Activated naive CD4-positive, alpha-beta T cell treated with anti-CD3 and anti-CD28 coated beads, Interleukin-2, amount 50 U/mL, for 24 hours (primary cell): ENCODE results near the gene GOLGA1.
"Not testable (repeated sequence)": the region's sequence is repeated elsewhere in the genome, so short reads cannot be mapped to it uniquely, and the experiment has no call there.

Experiments
- H3K27ac Mint-ChIP-seq: one replicate; pipeline ENCODE4 v1.8.0; 2021; ENCODE audit warnings: mild to moderate bottlenecking, mixed read lengths
- H3K27me3 Mint-ChIP-seq: one replicate; pipeline ENCODE4 v1.8.0; 2021; ENCODE audit warnings: mixed read lengths
- H3K36me3 Mint-ChIP-seq: one replicate; pipeline ENCODE4 v1.8.0; 2021; ENCODE audit warnings: mixed read lengths
- H3K4me1 Mint-ChIP-seq: one replicate; pipeline ENCODE4 v1.8.0; 2021; ENCODE audit warnings: mixed read lengths
- H3K4me3 Mint-ChIP-seq: one replicate; pipeline ENCODE4 v1.8.0; 2021; ENCODE audit warnings: mild to moderate bottlenecking, mixed read lengths
- H3K9me3 Mint-ChIP-seq: one replicate; pipeline ENCODE4 v1.8.0; 2021; ENCODE audit warnings: mixed read lengths

Gene GOLGA1

DNA sequence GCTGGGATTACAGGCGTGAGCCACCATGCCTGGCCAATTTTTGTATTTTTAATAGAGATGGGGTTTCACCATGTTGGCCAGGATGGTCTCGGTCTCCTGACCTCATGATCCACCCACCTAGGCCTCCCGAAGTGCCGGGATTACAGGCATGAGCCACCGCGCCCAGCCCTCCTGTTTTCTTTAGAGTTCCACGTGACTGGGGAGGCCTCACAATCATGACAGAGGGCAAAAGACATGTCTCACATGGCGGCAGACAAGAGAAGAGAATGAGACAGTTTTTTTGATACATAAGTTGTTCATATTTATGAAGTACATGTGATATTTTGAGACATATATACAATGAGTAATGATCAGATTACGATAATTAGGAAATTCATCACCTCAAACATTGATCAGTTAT, 94.4 kb downstream of the GOLGA1 start:
- not testable (repeated sequence) for H3K36me3 Mint-ChIP-seq, H3K27me3 Mint-ChIP-seq, H3K9me3 Mint-ChIP-seq, H3K27ac Mint-ChIP-seq, H3K4me1 Mint-ChIP-seq, H3K4me3 Mint-ChIP-seq

DNA sequence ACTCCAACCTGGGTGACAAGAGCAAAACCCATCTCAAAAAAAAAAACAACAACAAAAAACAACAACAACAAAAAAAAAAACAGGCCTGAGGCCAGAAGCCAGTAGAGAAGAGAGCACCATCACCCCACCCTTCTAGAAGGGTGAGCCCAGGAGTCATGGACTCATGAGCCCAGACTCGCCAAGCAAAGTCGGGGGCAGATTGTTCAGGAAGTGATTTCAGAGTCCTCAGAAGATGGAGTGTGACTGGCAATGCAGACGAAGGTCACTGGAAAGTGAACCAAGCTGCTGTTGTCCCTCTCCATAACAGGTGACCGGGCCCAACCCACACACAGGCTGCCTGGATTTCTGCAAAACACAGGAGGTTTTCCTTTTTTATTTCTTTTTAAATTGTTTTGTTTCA, 96.6 kb downstream of the GOLGA1 start:
- Mint-ChIP-seq H3K9me3 (no peaks in the 10 kb centered on the region), H3K4me3 (no peak overlapping the region), H3K27me3 (peaks cover 4% of the 10 kb centered on the region), H3K27ac (no peak overlapping the region), H3K36me3 (no peaks in the 10 kb centered on the region), H3K4me1 (no peaks in the 10 kb centered on the region)

DNA sequence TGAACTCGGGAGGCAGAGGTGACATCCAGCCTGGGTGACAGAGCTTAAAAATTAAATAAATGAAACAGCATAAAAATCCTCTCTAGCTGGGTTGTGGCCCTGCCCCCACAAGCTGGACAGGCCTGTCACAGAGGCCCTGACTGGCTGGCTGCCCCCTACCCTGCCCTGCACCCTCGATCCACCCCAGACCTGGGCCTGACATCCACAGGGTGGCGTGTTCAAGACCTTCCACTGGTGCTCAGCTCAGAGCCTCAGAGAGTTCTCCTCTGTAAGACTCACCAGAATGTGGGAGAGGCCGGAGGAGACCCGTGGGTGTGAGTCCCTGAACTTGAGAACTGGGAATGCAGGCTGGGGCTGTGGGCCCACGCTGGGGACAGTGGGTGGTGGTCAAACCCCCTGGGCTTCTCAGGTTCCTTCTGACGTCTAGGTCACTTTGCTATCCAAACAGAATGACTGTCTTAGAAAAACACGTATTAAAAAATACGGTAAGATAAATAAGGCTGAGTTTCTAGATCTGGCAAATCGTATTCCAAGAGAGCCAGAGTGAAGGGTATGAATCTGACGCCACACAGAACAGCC, 97.3 kb downstream of the GOLGA1 start:
- Mint-ChIP-seq H3K4me3 (no peak overlapping the region), H3K4me1 (no peaks in the 10 kb centered on the region), H3K27me3 (peaks cover 4% of the 10 kb centered on the region), H3K36me3 (no peaks in the 10 kb centered on the region), H3K27ac (no peak overlapping the region), H3K9me3 (no peaks in the 10 kb centered on the region)

DNA sequence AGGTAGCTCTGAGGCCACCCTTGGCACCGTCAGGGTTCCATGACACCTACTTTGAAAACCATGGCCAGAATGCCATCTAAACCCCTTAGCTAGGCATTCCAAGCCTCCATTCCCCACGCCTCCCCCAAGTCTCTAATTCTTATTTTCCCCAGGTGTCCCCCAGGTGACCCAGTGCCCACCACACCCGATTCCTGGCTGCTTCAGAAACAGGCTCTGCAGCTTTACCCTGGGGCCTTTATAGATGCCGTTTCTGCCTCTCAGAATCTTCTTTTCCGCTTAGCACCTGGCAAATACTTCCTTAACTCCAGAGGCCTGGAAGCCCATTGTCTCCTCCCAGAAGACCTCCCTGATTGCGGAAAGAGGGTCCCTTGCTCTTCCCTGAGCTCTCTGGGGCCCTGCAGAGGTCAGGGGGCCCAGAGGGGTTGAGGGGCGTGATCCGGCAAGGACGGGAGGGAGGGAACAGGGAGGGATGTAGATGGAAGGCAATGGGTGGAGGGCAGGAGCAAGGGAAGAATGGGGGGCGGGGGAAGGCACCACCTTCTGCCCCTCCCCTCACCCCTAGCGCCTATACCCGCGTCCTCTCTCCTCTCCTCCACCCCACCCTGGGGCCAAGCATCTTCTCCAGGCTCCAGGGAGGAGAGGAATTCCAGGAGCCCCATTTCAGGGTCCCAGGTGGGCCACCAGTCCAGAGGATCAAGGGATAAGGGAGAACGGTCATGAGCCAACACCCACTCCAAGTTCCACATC, 99.6 kb downstream of the GOLGA1 start:
- Mint-ChIP-seq H3K27ac (no peak overlapping the region), H3K9me3 (no peaks in the 10 kb centered on the region), H3K4me1 (no peaks in the 10 kb centered on the region), H3K27me3 (peaks cover 12% of the 10 kb centered on the region), H3K4me3 (no peak overlapping the region), H3K36me3 (no peaks in the 10 kb centered on the region)

DNA sequence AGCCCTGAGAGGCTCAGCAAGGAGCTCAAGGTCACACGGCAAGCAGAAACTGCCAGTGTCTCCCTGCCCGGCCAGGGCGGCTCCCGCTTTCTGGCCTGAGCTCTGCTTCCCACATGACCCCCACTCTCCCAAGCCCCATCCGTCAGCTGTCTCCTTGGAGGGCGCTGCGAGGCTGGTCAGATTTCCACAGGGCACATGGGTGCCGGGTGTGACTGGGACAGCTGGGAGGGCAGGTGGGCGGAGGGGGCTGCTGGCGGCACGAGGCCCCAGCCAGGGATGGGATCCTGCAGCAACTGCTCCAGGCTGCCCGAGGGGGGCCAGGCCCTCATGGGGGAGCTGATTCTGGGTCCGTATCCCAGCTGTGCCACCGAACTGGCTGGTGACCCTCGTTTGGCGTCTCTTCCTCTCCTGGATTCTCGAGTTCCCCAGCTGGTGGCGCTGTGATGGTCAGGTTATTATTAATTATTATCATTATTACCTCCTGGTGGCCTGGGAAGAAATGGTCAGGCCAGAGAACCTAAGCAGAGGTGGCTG, 100.5 kb downstream of the GOLGA1 start:
- Mint-ChIP-seq H3K27ac (no peak overlapping the region), H3K27me3 (peaks cover 12% of the 10 kb centered on the region), H3K36me3 (no peaks in the 10 kb centered on the region), H3K9me3 (no peaks in the 10 kb centered on the region), H3K4me1 (no peaks in the 10 kb centered on the region), H3K4me3 (no peak overlapping the region)

DNA sequence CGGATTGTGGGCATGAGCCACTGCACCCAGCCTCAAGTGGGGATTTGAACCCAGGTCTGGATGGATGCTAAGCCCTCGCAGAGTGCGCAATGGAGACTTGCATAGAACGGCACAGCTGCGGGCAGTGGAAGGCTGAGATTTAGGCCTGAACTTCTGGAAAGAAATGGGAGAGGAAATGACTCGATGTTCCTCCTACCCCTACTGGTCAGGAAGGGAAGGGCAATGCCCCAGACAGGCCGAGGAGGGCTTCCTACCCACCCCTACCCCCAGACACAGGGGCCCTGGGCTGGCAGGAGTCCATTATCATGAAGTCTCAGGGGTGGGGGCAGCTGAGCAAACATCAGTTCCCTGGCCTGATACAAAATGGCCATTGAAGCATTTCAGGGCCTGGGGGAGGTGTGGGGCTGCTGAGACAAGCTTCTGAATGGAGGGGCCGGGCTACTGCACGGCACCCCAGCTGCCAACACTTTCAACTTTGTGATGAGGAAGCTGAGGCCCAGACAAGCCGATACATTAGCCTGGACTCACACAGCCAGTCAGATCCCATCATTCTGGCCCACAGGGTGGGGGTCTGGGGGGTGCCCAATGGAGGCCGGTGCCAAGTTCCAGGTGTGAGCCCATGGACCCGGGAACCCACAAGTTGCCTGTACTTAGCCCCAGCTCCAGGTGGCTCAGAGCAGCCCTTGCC, 101.1 kb downstream of the GOLGA1 start:
- Mint-ChIP-seq H3K27ac (no peak overlapping the region), H3K4me1 (no peaks in the 10 kb centered on the region), H3K36me3 (no peaks in the 10 kb centered on the region), H3K27me3 (peaks cover 12% of the 10 kb centered on the region), H3K9me3 (no peaks in the 10 kb centered on the region), H3K4me3 (no peak overlapping the region)

DNA sequence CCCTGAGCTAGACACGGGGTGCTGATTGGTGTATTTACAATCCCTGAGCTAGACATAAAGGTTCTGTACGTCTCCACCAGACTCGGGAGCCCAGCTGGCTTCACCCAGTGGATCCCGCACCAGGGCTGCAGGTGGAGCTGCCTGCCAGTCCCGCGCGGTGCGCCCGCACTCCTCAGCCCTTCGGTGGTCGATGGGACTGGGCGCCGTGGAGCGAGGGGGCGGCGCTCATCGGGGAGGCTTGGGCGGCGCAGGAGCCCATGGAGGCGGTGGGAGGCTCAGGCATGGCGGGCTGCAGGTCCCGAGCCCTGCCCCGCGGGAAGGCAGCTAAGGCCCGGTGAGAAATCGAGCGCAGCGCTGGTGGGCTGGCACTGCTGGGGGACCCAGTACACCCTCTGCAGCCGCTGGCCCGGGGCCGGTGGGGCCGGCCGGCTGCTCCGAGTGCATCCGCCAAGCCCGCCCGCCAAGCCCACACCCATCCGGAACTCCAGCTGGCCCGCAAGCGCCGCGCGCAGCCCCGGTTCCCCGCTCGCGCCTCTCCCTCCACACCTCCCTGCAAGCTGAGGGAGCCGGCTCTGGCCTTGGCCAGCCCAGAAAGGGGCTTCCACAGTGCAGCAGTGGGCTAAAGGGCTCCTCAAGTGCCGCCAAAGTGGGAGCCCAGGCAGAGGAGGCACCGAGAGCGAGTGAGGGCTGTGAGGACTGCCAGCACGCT, 102.2 kb downstream of the GOLGA1 start:
- peaks cover 12% of the 10 kb centered on the region for H3K27me3 Mint-ChIP-seq
- H3K27ac Mint-ChIP-seq, H3K9me3 Mint-ChIP-seq, H3K4me3 Mint-ChIP-seq, H3K36me3 Mint-ChIP-seq, H3K4me1 Mint-ChIP-seq: not testable (repeated sequence)

DNA sequence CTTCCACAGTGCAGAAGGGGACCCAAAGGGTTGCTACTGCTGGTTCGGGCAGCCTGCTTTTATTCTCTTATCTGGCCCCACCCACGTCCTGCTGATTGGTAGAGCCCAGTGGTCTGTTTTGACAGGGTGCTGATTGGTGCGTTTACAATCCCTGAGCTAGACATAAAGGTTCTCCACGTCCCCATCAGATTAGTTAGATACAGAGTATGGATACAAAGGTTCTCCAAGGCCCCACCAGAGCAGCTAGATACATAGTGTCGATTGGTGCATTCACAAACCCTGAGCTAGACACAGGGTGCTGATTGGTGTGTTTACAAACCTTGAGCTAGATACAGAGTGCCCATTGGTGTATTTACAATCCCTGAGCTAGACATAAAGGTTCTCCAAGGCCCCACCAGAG, 102.8 kb downstream of the GOLGA1 start:
- H3K27me3 Mint-ChIP-seq = peaks cover 12% of the 10 kb centered on the region
- not testable (repeated sequence) for H3K9me3 Mint-ChIP-seq, H3K27ac Mint-ChIP-seq, H3K4me1 Mint-ChIP-seq, H3K4me3 Mint-ChIP-seq, H3K36me3 Mint-ChIP-seq

DNA sequence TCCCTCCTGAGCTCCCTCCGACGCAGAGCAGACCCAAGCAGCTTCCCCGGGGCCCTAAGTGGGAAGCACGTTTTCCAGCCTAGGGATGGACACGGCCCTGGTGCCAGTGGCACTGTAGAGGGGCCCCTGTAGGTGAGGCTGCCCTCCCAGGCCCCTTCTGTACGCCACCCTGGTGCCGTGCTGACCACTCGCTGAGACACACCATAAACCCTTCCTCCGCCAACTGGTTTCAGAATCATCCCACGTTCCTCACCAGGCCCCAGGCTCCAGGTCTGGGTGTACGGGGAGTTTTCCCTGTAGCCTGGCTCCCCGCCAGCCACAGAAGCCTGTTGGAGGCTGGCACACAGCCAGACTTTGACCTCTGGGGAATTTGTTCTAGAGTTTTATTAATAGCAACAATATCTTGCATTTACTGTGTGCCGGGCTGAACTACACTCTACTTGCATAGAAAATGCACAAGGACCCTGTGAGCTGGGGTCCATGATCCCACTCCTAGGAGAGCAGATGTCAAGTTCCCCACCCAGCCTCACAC, 105.8 kb downstream of the GOLGA1 start:
- Mint-ChIP-seq H3K27ac (no peak overlapping the region), H3K9me3 (no peaks in the 10 kb centered on the region), H3K27me3 (peaks cover 12% of the 10 kb centered on the region), H3K4me3 (no peak overlapping the region), H3K4me1 (no peaks in the 10 kb centered on the region), H3K36me3 (no peaks in the 10 kb centered on the region)

DNA sequence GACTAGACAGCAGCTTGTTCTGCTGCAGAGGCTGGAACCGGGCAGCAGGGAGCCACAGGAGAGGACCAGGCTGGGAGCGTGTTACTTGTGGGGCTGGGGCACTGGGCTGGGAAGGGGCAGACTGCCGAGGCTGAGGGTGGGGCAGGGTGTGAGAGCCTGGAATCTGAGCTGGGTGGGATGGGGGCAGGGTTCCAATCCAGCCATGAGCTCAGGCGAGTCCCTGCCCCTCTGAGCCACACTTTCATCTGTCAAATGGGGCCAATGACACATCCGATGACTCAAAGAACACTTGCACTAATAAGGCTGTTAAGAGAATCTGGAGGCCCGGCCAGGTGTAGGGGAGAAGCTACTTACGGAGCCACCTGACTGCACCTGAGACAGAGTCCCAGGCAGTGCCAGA, 106.3 kb downstream of the GOLGA1 start:
- no peaks in the 10 kb centered on the region for H3K4me1 Mint-ChIP-seq
- no peaks in the 10 kb centered on the region for H3K9me3 Mint-ChIP-seq
- H3K36me3 Mint-ChIP-seq = no peaks in the 10 kb centered on the region
- H3K4me3 Mint-ChIP-seq = no peak overlapping the region
- no peak overlapping the region for H3K27ac Mint-ChIP-seq
- H3K27me3 Mint-ChIP-seq = peaks cover 12% of the 10 kb centered on the region

DNA sequence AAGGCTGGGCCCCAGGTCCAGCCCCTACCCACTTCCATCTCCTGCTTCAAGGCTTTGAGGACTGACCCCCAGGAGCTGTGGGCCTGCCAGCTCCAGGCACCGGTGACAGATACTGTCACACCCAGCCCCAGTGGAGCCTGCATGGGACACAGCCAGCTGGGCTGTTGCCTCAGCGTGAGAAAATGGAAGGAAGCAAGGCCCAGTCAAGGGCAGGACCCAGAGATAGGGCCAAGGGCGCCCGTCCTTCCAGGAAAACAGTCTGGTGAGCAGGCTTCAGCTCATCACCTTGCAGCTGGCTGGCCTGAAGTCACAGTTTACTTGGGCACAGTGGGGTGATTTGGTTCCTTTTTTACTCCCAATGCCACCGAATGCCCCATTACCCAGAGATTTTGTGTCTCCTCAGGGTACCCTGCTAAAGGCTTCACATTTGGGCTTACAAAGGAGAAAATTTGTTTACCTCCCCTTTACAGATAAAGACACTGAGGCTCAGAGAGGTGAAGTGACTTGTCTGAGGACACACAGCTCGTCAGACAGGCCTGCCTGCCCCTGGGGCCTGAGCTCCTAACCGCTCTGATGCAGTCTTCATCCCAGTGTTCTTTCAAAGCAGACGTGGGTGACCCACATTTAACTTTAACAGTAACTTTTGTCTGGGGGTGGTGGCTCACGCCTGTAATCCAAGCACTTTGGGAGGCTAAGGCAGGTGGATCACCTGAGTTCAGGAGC, 109.1 kb downstream of the GOLGA1 start:
- H3K36me3 Mint-ChIP-seq = no peaks in the 10 kb centered on the region
- H3K27ac Mint-ChIP-seq = no peak overlapping the region
- H3K9me3 Mint-ChIP-seq = no peaks in the 10 kb centered on the region
- peaks cover 2% of the 10 kb centered on the region for H3K27me3 Mint-ChIP-seq
- H3K4me1 Mint-ChIP-seq = no peaks in the 10 kb centered on the region
- H3K4me3 Mint-ChIP-seq = no peak overlapping the region

DNA sequence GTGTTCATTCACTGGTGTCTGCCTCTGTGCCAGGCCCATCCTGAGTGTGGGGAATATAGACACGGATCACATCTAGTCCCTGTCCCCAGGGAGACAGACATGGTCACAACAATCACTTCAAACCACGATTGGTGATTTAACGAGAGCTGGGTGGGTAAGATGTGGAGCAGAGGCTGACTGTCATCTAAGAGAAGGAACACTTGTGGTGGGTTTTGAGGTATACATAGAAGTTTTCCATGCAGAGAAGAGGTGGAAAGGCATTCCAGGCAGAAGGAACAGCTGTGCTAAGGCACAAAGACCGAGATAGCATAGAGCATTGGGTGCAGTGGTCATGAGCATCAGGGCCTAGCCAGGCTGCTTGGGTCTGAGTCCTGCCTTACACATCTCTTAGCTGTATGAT, 110.3 kb downstream of the GOLGA1 start:
- Mint-ChIP-seq H3K9me3 (peaks cover 4% of the 10 kb centered on the region), H3K36me3 (no peaks in the 10 kb centered on the region), H3K27me3 (no peaks in the 10 kb centered on the region), H3K4me3 (no peak overlapping the region), H3K4me1 (no peaks in the 10 kb centered on the region), H3K27ac (no peak overlapping the region)

DNA sequence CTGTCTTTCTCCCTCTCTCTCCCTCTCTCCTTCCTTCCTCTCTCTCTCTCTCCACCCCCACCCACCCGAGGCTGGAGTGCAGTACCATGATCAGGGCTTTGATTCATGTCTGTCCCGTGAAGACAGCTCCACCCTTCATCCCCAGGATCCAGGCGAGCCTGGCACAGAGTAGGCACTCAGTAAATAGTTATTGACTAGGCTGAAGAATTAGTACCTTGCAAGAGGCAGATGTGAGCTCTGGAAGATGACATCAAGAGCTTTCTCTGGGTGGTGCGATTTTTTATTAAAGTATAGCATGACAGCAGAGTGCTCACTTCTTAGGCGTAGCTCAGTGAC, 111.6 kb downstream of the GOLGA1 start:
- Mint-ChIP-seq H3K27ac (no peak overlapping the region), H3K27me3 (no peaks in the 10 kb centered on the region), H3K4me3 (no peak overlapping the region), H3K4me1 (no peaks in the 10 kb centered on the region), H3K36me3 (no peaks in the 10 kb centered on the region), H3K9me3 (peaks cover 4% of the 10 kb centered on the region)

DNA sequence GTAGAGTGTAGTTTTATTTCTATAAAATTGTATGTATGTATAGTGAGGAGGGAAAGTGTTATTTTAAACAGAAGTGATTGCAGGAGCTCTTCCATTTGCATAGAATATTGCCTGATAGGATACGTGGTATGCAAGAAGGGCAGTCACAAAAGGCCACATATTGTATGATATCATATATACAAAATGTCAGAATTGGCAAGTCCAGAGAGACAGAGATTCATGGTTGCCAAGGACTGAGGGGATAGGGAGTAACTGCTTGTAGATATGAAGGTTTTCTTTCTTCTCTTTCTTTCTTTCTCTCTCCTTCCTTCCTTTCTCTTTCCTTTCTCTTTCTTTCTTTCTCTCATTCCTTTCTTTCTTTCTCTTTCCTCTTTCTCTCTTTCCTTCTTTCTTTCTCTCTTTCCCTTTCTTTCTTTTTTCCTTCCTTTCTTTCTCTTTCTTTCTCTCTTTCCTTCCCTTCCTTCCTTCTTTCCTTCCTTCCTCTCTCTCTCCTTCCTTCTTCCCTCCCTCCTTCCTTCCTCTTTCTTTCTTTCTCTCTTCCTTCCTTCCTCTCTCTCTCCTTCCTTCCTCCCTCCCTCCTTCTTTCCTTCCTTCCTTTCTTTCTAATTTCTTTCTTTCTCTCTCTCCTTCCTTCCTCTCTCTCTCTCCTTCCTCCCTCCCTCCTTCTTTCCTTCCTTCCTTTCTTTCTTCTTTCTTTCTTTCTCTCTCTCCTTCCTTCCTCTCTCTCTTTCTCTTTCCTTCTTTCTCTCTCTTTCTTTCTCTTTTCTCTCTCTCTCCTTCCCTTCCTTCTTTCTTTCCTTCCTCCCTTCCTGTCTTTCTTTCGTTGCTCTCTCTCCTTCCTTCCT, 112.2 kb downstream of the GOLGA1 start:
- Mint-ChIP-seq H3K27ac (no peak overlapping the region), H3K27me3 (no peaks in the 10 kb centered on the region), H3K4me1 (no peaks in the 10 kb centered on the region), H3K36me3 (no peaks in the 10 kb centered on the region), H3K4me3 (no peak overlapping the region), H3K9me3 (peaks cover 4% of the 10 kb centered on the region)
